ENCODE data around the gene CACNA1E. TPM values are rescaled to one million over a fixed set of nuclear protein-coding genes. Genes with fewer than 3 reads are reported as not detected.

The CACNA1E gene
- total RNA-seq, 4 donors from 2014 or later = 0.03 to 0.15 TPM; not detected in 2

- intact Hi-C loops (cut with DNase I; ENCODE audit: low total_unique reads) = no loop called here
- no peak overlapping the region for H3K4me3 ChIP-seq (ENCODE audit: low read depth, poor library complexity, severe bottlenecking)
- TF ChIP-seq POLR2A (IDR thresholded peaks at IDR 0.05) (no peak), CTCF (IDR thresholded peaks at IDR 0.05) (no peak)
- 43 to 46% methylated on average over 8 of the region's 8 CpGs for WGBS, 2 donors
- DNase-seq (ENCODE audit: low spot score in 2 of 2) = peak in 1 of 2 donors; percentile 23
These were observed 7.7 kb downstream of the CACNA1E start for GRCh38 chr1:181490740-181491712.

- TF ChIP-seq POLR2A (IDR thresholded peaks at IDR 0.05) (no peak), CTCF (IDR thresholded peaks at IDR 0.05) (no peak)
- intact Hi-C loops (cut with DNase I; ENCODE audit: low total_unique reads) = no loop called here
- 16 to 19% methylated on average over 3 of the region's 3 CpGs for WGBS, 2 donors
- H3K4me3 ChIP-seq (ENCODE audit: low read depth, poor library complexity, severe bottlenecking) = no peak overlapping the region
- DNase-seq (ENCODE audit: low spot score in 2 of 2) = no peak
These were observed 9.8 kb downstream of the CACNA1E start for GRCh38 chr1:181493166-181493565.

GRCh38 chr1:181493885-181494284 is 10.6 kb downstream of the CACNA1E start:
- TF ChIP-seq CTCF (IDR thresholded peaks at IDR 0.05) = no peak
- TF ChIP-seq POLR2A (IDR thresholded peaks at IDR 0.05) = no peak

GRCh38 chr1:181496759-181497158 is 13.4 kb downstream of the CACNA1E start:
- H3K4me3 ChIP-seq (ENCODE audit: low read depth, poor library complexity, severe bottlenecking) = no peak overlapping the region
- TF ChIP-seq CTCF (IDR thresholded peaks at IDR 0.05) (no peak), POLR2A (IDR thresholded peaks at IDR 0.05) (no peak)
- no peak for DNase-seq (ENCODE audit: low spot score in 2 of 2)
- intact Hi-C loops (cut with DNase I; ENCODE audit: low total_unique reads) = no loop called here
- WGBS, 2 donors = 37 to 81% methylated on average over 1 of the region's 1 CpG

More at GRCh38 chr1:181493885-181494284, 10.6 kb downstream of the CACNA1E start:
- 81 to 88% methylated on average over 4 of the region's 4 CpGs for WGBS, 2 donors
- no peak overlapping the region for H3K4me3 ChIP-seq (ENCODE audit: low read depth, poor library complexity, severe bottlenecking)
- intact Hi-C loops (cut with DNase I; ENCODE audit: low total_unique reads) = no loop called here
- DNase-seq (ENCODE audit: low spot score in 2 of 2) = no peak

GRCh38 chr1:181497870-181498269 is 14.6 kb downstream of the CACNA1E start:
- TF ChIP-seq POLR2A (IDR thresholded peaks at IDR 0.05) (no peak), CTCF (IDR thresholded peaks at IDR 0.05) (no peak)
- WGBS, 2 donors = 78 to 85% methylated on average over 6 of the region's 6 CpGs
- no peak for DNase-seq (ENCODE audit: low spot score in 2 of 2)
- intact Hi-C loops (cut with DNase I; ENCODE audit: low total_unique reads) = no loop called here
- no peak overlapping the region for H3K4me3 ChIP-seq (ENCODE audit: low read depth, poor library complexity, severe bottlenecking)

Measured in lower leg skin (tissue), 4 donors.